Vagina (tissue), 2 donors: ENCODE data around the gene FAM222A. TPM values are rescaled to one million over a fixed set of nuclear protein-coding genes. Genes with fewer than 3 reads are reported as not detected.
A peak's percentile ranks its signal among the peaks of the same experiment; 100 is the strongest.

ENCODE experiments used
- DNase-seq, 2 donors: peaks; one replicate each; pipeline ENCODE4 v3.0.0-alpha.2; 2017; ENCODE audit errors: extremely low spot score in 2 of 2
- H3K27ac ChIP-seq: fragments of 200-600 bp; sonication (generic); one replicate; pipeline ENCODE4 v1.5.1; 2019
- H3K27me3 ChIP-seq: fragments of 200-600 bp; sonication (generic); one replicate; pipeline ENCODE4 v1.5.1; 2019
- H3K36me3 ChIP-seq, 2 donors: fragments of 200-600 bp; sonication (generic); one replicate each; pipeline ENCODE4 v1.5.1; 2017 to 2019
- H3K4me1 ChIP-seq: fragments of 200-600 bp; sonication (generic); one replicate; pipeline ENCODE4 v1.5.1; 2019
- H3K4me3 ChIP-seq, 2 donors: fragments of 200-600 bp; sonication (generic); 1 replicate in 1 of 2; 2 replicates in 1 of 2; pipeline ENCODE4 v1.5.1; 2016 to 2019
- H3K9me3 ChIP-seq: fragments of 200-600 bp; sonication (generic); one replicate; pipeline ENCODE4 v1.5.1; 2019
- CTCF ChIP-seq, 3 experiments: fragments of 450-650 bp in 2 of 3; fragments of 200-600 bp in 1 of 3; sonication (generic) in 1 of 3; IDR thresholded peaks; one replicate each; pipeline ENCODE4 v1.5.1; 2017 to 2019; ENCODE audit warnings: antibody characterized with exemption in 3 of 3, mild to moderate bottlenecking in 2 of 3, moderate library complexity in 2 of 3
- POLR2A ChIP-seq, 2 donors: fragments of 450-650 bp; IDR thresholded peaks; one replicate each; pipeline ENCODE4 v1.6.1; 2017; ENCODE audit warnings: antibody characterized with exemption in 2 of 2, mild to moderate bottlenecking in 2 of 2, moderate library complexity in 2 of 2
- POLR2AphosphoS5 ChIP-seq, 2 donors: sonication (generic); formaldehyde crosslinking; IDR thresholded peaks; one replicate each; pipeline ENCODE4 v1.9.0; 2017; ENCODE audit warnings: antibody characterized with exemption in 2 of 2, mild to moderate bottlenecking in 2 of 2, low read depth in 1 of 2; ENCODE audit not compliant: insufficient read depth in 1 of 2
- intact Hi-C: fragments of 100-400 bp; cut with DNase I; formaldehyde crosslinking; loops from one replicate; pipeline ENCODE4 v1.15.1; 2023
- total RNA-seq: library from RNA; depleted of rRNA; stranded (reverse); fragments of >200 nt; gene quantifications from one replicate; pipeline ENCODE4 v1.2.3, GENCODE V29; 2016

FAM222A gene
- total RNA-seq, 1 donor from 2014 or later, result 1.5 TPM

GRCh38 chr12:109758426-109759420, 45.1 kb downstream of the FAM222A start:
- Histone ChIP-seq H3K4me1 (no peaks in the 10 kb centered on the region), H3K4me3 (no peak overlapping the region), H3K36me3 (no peaks in the 10 kb centered on the region), H3K9me3 (no peaks in the 10 kb centered on the region), H3K27ac (no peak overlapping the region), H3K27me3 (no peaks in the 10 kb centered on the region)
- peak in 1 of 2 donors; percentile 79 for DNase-seq
- TF ChIP-seq POLR2AphosphoS5 (IDR thresholded peaks at IDR 0.05; ENCODE audit: insufficient read depth in 1 of 2, low read depth in 1 of 2) (no peak), POLR2A (IDR thresholded peaks at IDR 0.05) (no peak), CTCF (IDR thresholded peaks at IDR 0.05) (no peak)
- intact Hi-C loops, result no loop called here

GRCh38 chr12:109759595-109759994, 46.0 kb downstream of the FAM222A start:
- intact Hi-C loops, result no loop called here

GRCh38 chr12:109760031-109760929, 46.7 kb downstream of the FAM222A start:
- Histone ChIP-seq H3K4me1 (no peaks in the 10 kb centered on the region), H3K27me3 (no peaks in the 10 kb centered on the region), H3K36me3 (no peaks in the 10 kb centered on the region), H3K27ac (no peak overlapping the region), H3K4me3 (no peak overlapping the region), H3K9me3 (no peaks in the 10 kb centered on the region)
- no peak for TF ChIP-seq CTCF (IDR thresholded peaks at IDR 0.05)
- no peak for TF ChIP-seq POLR2AphosphoS5 (IDR thresholded peaks at IDR 0.05; ENCODE audit: insufficient read depth in 1 of 2, low read depth in 1 of 2)
- no peak for TF ChIP-seq POLR2A (IDR thresholded peaks at IDR 0.05)
- intact Hi-C loops, result no loop called here
- peak in 1 of 2 donors; percentile 93 for DNase-seq

More at GRCh38 chr12:109759595-109759994, 46.0 kb downstream of the FAM222A start:
- Histone ChIP-seq H3K4me1 (no peaks in the 10 kb centered on the region), H3K27me3 (no peaks in the 10 kb centered on the region), H3K4me3 (no peak overlapping the region), H3K9me3 (no peaks in the 10 kb centered on the region), H3K36me3 (no peaks in the 10 kb centered on the region), H3K27ac (no peak overlapping the region)
- TF ChIP-seq POLR2AphosphoS5 (IDR thresholded peaks at IDR 0.05; ENCODE audit: insufficient read depth in 1 of 2, low read depth in 1 of 2), result no peak
- no peak for TF ChIP-seq CTCF (IDR thresholded peaks at IDR 0.05)
- TF ChIP-seq POLR2A (IDR thresholded peaks at IDR 0.05), result no peak
- DNase-seq, result peak in 1 of 2 donors; percentile 67

GRCh38 chr12:109760930-109761921, 47.6 kb downstream of the FAM222A start:
- intact Hi-C loops, result no loop called here
- no peaks in the 10 kb centered on the region for H3K27me3 ChIP-seq
- no peaks in the 10 kb centered on the region for H3K9me3 ChIP-seq
- no peaks in the 10 kb centered on the region for H3K36me3 ChIP-seq
- no peak overlapping the region for H3K27ac ChIP-seq
- no peak overlapping the region for H3K4me3 ChIP-seq
- peak in 1 of 2 donors; percentile 67 for DNase-seq
- TF ChIP-seq POLR2A (IDR thresholded peaks at IDR 0.05) (no peak), POLR2AphosphoS5 (IDR thresholded peaks at IDR 0.05; ENCODE audit: insufficient read depth in 1 of 2, low read depth in 1 of 2) (no peak), CTCF (IDR thresholded peaks at IDR 0.05) (no peak)
- no peaks in the 10 kb centered on the region for H3K4me1 ChIP-seq
